ENCODE measurements around the gene TUBA1C.
"Not testable (repeated sequence)": the region's sequence is repeated elsewhere in the genome, so short reads cannot be mapped to it uniquely, and the experiment has no call there.

GRCh38 chr12:49320411-49321103 is 55.7 kb downstream of the TUBA1C start:
- TF ChIP-seq POLR2A, CTCF (IDR thresholded peaks at IDR 0.05): not testable (repeated sequence)
